Stimulated activated CD4-positive, alpha-beta T cell treated with anti-CD3 and anti-CD28 coated beads, Interleukin-12 subunit alpha, Interleukin-12 subunit beta, amount 100 ng/mL, for 24 hours (primary cell): ENCODE measurements around the gene DOC2B.

ENCODE experiments used
- DNase-seq, 2 experiments: peaks; one replicate each; pipeline ENCODE4 v3.0.0-alpha.2; 2020; ENCODE audit warnings: low read depth in 2 of 2

DOC2B gene

GRCh38 chr17:163514-164098 lies 17.8 kb downstream of the DOC2B start:
- no peak for DNase-seq

DNA sequence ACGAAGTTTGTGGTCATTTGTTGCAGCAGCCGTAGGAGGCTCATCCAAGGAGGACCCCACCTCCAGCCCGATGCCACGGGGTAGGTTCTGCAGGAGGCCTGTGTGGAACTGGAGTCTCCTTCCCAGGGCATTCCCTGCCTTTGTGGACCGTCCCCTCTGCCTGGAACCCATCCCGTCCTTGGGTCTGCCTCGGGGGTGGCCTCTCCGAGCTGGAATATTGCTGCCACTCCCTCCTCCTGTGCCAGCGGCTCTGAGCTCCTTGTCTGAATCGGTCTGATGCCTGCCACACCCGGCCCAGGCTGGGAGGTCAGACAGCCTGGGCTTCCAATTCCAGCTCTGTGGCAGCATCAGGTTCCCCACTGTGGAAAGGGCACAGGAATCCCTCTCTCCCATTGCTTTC lies 18.8 kb downstream of the DOC2B start:
- DNase-seq, result no peak

GRCh38 chr17:161481-161880 lies 20.0 kb downstream of the DOC2B start:
- DNase-seq, result no peak

- DNase-seq, result no peak
Observed at GRCh38 chr17:160336-160735, 21.1 kb downstream of the DOC2B start.

- no peak for DNase-seq
Observed at GRCh38 chr17:159609-160008, 21.8 kb downstream of the DOC2B start.

- no peak for DNase-seq
Observed at GRCh38 chr17:158379-158778, 23.1 kb downstream of the DOC2B start.

- no peak for DNase-seq
Observed at GRCh38 chr17:157901-158300, 23.5 kb downstream of the DOC2B start.

GRCh38 chr17:156946-157345 lies 24.5 kb downstream of the DOC2B start:
- DNase-seq, result no peak

GRCh38 chr17:156094-156621 lies 25.3 kb downstream of the DOC2B start:
- no peak for DNase-seq

GRCh38 chr17:155576-155975 lies 25.9 kb downstream of the DOC2B start:
- no peak for DNase-seq

GRCh38 chr17:153851-154250 lies 27.6 kb downstream of the DOC2B start:
- no peak for DNase-seq

DNA sequence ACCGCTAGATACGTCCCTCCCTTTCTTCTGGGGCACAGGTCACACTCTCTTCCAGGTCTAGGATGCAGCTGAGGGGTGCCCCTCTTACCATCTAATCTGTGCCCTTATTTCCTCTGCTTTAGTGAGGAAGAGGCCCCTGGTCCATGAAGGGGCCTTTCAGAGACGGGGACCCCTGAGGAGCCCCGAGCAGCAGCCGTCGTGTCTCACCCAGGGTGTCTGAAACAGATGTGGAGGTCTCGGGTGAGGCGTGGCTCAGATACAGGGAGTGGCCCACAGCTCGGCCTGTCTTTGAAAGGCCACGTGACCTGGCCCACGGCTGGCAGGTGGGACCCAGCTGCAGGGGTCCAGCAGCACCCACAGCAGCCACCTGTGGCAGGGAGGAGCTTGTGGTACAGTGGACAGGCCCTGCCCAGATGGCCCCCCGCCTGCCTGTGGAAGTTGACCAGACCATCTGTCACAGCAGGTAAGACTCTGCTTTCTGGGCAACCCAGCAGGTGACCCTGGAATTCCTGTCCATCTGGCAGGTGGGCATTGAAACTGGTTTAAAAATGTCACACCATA lies 28.5 kb downstream of the DOC2B start:
- no peak for DNase-seq

GRCh38 chr17:151886-152859 lies 29.3 kb downstream of the DOC2B start:
- no peak for DNase-seq

GRCh38 chr17:151004-151403 lies 30.4 kb downstream of the DOC2B start:
- no peak for DNase-seq

DNA sequence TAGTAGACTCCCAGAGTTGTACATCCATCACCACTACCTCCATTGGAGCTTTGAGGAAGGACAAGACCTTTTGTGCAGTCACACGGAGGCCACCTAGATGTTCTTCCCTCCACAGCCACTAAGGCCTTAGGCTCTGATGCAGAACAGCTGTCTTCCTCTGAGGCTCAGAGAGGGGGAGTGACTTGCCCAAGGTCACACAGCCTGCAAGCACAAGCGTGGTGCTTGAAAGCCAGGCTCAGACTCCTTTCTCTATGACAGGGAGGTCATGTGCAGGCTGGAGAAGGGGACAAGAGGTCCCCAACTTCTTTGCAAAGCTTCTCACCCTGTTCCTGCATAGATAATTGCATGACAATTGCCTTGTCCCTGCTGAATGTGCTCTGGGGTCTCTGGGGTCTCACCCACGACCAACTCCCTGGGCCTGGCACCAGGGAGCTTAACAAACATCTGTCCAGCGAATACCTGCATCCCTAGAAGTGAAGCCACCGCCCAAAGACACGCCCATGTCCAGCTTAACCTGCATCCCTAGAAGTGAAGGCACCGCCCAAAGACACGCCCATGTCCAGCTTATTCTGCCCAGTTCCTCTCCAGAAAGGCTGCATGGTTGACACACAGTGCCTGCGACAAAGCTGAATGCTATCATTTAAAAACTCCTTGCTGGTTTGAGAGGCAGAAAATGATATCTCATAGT lies 31.4 kb downstream of the DOC2B start:
- DNase-seq, result no peak

- DNase-seq, result no peak
Observed at GRCh38 chr17:149231-149630, 32.2 kb downstream of the DOC2B start.

DNA sequence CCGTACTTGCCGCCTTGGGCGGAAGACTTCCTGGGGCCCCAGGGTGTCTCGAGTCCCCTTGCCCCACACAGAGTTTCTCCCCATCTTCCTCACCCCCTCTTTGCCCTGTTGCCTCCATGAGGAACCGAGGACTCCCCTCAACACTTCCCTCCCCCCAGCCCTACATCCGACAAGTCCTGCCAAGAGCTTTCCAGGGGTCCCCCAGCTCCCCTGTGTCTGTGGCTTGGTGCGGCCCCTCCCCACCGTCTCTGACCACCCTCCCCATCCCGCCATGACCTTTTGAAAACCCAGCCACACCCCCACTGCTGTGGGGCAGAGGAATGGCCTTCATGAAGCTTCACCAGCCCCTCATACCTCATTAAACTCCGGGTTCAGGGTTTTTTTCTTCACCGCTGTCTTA lies 32.7 kb downstream of the DOC2B start:
- no peak for DNase-seq

DNA sequence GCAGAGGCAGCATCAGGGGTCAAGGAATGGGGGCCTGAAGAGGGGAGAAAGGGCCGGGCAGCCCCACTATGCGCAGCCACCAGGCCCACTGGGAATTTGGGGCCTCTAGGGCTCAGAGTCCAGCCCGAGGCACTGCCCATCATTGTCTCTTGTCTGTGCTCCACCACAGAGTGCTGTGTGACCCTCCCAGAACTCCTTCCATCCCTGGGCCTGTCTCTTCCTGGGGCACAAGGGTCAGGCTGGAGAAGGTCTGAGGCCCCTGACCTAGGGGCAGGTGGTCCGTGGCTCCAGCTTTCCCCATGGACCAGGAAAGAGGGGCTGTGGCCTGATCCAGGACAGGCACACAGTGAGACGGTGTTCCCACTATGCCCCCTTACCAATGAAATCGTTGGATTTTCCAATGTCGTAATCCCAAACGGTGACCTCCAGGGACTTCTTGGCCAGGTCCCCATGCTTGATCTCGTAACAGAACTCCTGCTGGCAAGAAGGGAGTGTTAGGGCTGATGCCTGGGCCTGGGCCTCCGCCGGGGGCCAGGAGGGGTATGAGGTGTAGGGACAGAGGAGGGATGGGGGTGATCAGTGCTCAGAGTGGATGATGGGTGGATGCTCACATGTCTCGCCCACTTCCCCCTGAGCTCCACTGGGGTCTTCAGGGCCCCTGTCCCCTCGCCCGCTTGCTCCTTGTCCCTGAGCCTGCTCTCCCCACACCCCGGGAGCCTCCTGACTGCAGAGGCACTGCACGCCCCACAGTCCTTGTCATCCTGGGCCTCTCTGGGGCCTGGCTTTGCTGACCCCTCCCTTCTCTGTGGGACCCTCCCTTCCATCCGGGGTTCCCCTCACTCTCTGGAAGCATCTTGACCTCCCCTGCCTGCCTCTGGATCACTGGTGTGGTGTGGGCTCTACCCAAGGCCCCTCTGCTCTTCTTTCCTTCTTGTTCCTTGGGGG lies 33.4 kb downstream of the DOC2B start:
- no peak for DNase-seq

DNA sequence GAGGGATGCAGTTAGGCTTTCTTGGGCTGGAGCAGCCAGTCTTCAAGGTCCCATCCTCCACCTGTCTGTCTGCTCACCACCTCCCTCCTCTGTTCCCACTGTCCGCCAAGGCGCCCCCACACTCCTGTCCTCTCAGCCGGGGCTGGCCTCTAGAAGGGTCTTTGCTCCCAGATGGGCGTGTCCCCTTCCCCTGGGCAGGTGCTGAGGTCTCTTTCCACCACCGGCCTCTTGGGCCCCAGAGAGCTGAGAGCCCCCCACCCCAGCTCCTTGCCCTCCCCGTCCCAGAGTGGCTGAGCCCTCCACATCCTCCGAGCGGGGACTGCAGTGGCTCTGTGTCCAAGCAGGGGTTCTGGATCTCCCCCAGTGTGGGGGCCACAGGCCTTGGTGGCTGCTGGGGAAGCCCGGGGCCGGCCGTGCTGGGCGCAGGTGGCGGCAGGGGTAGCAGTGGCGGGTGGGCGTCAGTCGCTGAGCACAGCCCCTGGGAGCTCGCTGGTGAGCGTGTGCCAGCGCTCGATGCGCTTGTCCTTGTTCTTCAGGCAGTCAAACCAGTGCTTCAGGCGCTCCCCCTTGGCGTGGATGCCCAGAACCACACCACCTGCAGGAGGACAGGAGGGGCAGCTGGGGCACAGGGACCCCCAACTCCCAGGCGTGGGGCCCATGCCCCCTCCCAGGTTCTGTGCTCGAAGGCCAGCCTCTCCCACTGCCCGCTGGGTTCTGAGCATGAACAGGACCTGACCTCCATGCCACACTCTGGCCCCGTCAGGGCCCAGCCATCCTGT lies 34.3 kb downstream of the DOC2B start:
- no peak for DNase-seq

DNA sequence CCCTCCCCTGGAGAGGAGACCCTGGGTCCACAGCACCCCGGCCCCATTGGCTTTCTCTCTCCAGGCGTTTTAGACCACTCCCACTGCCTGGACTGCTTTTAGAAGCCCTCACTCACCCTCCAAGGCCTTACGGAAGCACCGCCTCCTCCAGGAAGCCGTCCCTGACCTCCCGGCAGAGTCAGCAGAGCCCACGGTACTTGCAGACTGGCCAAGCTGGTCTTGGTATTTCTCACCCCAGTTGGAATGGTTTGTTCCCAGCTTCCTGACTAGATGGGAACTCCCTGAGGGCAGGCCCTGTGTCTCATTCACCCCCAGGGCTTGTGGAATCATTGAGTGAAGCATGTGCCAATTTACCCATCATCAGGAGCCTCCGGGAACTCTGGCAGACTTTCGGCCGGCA lies 34.9 kb downstream of the DOC2B start:
- no peak for DNase-seq
